ENCODE results near the gene C6orf132.

Gene C6orf132

GRCh38 chr6:42078386-42078785, 64.0 kb downstream of the C6orf132 start:
- no peak for DNase-seq (ENCODE audit: low read depth in 1 of 2, low spot score in 1 of 2)

GRCh38 chr6:42075159-42075838, 67.1 kb downstream of the C6orf132 start:
- peak; percentile 30 to 55 for DNase-seq (ENCODE audit: low read depth in 1 of 2, low spot score in 1 of 2)

- no peak for DNase-seq (ENCODE audit: low read depth in 1 of 2, low spot score in 1 of 2)
Observed at GRCh38 chr6:42073287-42073686, 69.1 kb downstream of the C6orf132 start.

GRCh38 chr6:42071881-42072583, 70.4 kb downstream of the C6orf132 start:
- DNase-seq (ENCODE audit: low read depth in 1 of 2, low spot score in 1 of 2): no peak

- no peak for DNase-seq (ENCODE audit: low read depth in 1 of 2, low spot score in 1 of 2)
Observed at GRCh38 chr6:42068872-42069522, 73.4 kb downstream of the C6orf132 start.

- no peak for DNase-seq (ENCODE audit: low read depth in 1 of 2, low spot score in 1 of 2)
Observed at GRCh38 chr6:42068173-42068572, 74.2 kb downstream of the C6orf132 start.

GRCh38 chr6:42066156-42066675, 76.2 kb downstream of the C6orf132 start:
- no peak for DNase-seq (ENCODE audit: low read depth in 1 of 2, low spot score in 1 of 2)

GRCh38 chr6:42059743-42060142, 82.7 kb downstream of the C6orf132 start:
- DNase-seq (ENCODE audit: low read depth in 1 of 2, low spot score in 1 of 2): no peak

GRCh38 chr6:42053601-42054000, 88.8 kb downstream of the C6orf132 start:
- DNase-seq (ENCODE audit: low read depth in 1 of 2, low spot score in 1 of 2): no peak

- no peak for DNase-seq (ENCODE audit: low read depth in 1 of 2, low spot score in 1 of 2)
Observed at GRCh38 chr6:42051268-42051653, 91.2 kb downstream of the C6orf132 start.
